ENCODE results near the gene NUDT2.
A peak's percentile ranks its signal among the peaks of the same experiment; 100 is the strongest.

NUDT2 gene

DNA sequence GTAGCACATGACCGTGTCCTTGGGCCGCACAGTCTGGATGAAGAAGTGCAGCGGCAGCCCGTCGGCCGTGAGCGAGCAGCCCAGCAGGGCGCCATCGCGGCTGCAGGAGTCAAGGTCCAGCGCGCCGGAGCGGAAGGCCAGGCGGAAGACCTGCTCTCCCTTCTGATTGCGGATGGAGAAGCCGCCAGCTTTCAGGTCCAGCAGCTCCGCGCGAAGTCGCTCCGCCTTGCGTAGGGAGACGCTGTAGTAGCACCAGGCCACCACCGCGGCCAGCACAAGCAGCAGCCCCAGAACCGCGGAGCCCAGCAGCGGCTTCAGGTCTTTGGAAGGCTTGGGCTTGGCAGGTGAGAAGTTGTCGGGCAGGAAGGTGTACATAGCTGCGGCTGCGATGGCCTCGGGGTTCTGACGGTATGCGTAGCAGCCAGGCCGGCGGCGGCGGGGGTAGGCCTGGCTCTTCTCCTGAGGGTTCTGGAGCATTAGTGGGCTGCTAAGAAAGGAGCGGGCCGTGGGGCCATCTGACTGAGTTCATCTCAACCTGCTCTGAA, 43.2 kb downstream of the NUDT2 start:
- Histone ChIP-seq H3K4me2 (ENCODE audit: low read length) (no peak overlapping the region), H3K9me3 (replicated peaks; ENCODE audit: low read length) (no peaks in the 10 kb centered on the region), H3K4me1 (ENCODE audit: control insufficient read depth, insufficient read depth, low read length) (peaks cover 13% of the 10 kb centered on the region), H3K9ac (ENCODE audit: low read depth, low read length) (no peak overlapping the region), H3K27me3 (ENCODE audit: control insufficient read depth, insufficient read depth, low read length) (peaks cover 5% of the 10 kb centered on the region), H3K36me3 (ENCODE audit: insufficient read depth, low read length) (peaks cover 3% of the 10 kb centered on the region), H3K4me3 (ENCODE audit: low read length) (no peak overlapping the region)

DNA sequence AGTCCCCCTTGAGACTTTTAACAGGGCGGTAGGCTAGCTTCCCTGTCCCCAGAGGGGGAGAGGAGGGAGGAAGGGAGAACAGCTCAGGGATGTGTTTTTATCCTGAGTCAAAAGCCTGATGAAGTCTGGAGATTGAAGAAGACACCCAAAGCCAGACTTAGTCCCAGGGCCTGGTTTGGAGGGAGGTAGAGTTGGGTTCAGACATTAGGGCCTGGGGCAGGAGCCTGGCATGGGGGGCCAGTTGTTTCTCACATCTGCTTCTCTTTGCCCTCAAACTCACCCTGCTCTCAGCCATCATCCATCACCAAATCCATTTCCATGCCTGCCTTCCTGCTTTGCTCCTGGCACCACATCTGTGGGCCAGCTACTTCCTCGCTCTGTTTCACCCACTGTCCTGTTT, 44.4 kb downstream of the NUDT2 start:
- peaks cover 3% of the 10 kb centered on the region for H3K36me3 ChIP-seq (ENCODE audit: insufficient read depth, low read length)
- H3K4me2 ChIP-seq (ENCODE audit: low read length): no peak overlapping the region
- no peak overlapping the region for H3K4me3 ChIP-seq (ENCODE audit: low read length)
- peaks cover 13% of the 10 kb centered on the region for H3K4me1 ChIP-seq (ENCODE audit: control insufficient read depth, insufficient read depth, low read length)
- H3K9ac ChIP-seq (ENCODE audit: low read depth, low read length): no peak overlapping the region
- H3K9me3 ChIP-seq (replicated peaks; ENCODE audit: low read length): no peaks in the 10 kb centered on the region
- H3K27me3 ChIP-seq (ENCODE audit: control insufficient read depth, insufficient read depth, low read length): peaks cover 5% of the 10 kb centered on the region

DNA sequence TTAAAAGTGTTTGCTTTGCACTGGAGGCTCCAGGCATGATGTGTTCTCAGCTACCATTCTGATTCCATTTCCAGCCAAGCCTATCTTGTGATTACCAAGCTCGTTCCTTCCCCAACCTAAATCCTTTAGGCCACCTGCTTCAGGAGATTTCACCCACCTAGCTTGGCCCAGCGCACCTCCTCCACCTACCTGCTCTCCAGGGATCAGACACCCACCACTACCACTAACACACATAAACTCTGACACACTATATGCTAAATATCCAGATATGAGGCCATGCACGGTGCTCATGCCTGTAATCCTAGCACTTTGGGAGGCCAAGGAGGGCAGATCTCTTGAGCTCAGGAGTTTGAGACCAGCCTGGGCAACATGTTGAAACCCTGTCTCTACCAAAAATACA, 45.0 kb downstream of the NUDT2 start:
- H3K4me2 ChIP-seq (ENCODE audit: low read length): no peak overlapping the region
- no peak overlapping the region for H3K9ac ChIP-seq (ENCODE audit: low read depth, low read length)
- H3K36me3 ChIP-seq (ENCODE audit: insufficient read depth, low read length): peaks cover 3% of the 10 kb centered on the region
- no peak overlapping the region for H3K4me3 ChIP-seq (ENCODE audit: low read length)
- H3K9me3 ChIP-seq (replicated peaks; ENCODE audit: low read length): no peaks in the 10 kb centered on the region
- H3K27me3 ChIP-seq (ENCODE audit: control insufficient read depth, insufficient read depth, low read length): peaks cover 5% of the 10 kb centered on the region
- H3K4me1 ChIP-seq (ENCODE audit: control insufficient read depth, insufficient read depth, low read length): peaks cover 13% of the 10 kb centered on the region

DNA sequence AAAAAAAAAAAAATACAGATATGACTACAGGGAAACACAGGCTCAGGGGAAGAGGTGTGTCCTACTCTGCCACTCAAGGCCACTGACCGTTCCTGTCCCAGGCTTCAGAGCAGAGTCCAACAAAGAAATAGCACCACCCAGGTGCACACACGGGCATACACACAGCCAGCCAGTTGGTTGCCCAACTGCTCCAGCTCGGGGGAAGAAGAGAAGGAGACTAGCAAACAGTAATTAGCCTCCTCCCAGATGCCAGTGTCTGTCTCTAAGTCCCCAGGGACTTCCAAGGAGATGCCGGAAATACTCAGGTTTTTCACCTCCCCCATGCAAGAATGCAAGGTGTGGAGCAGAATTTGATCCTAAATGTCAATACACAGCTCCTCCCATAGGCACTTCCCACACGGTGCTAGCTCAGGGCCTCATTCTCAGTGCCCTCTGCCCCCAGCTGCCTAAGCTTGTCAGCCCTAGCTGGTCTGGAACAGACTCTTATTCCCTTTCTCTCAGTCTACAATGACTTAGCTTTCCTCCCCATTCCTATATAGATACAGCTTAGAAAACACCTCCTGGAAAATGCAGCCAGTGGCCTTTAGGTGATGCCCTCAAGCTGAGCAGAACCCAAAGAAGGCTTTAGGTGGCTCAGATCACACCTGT, 45.7 kb downstream of the NUDT2 start:
- Histone ChIP-seq H3K27me3 (ENCODE audit: control insufficient read depth, insufficient read depth, low read length) (peaks cover 5% of the 10 kb centered on the region), H3K9ac (ENCODE audit: low read depth, low read length) (no peak overlapping the region), H3K4me2 (ENCODE audit: low read length) (no peak overlapping the region), H3K36me3 (ENCODE audit: insufficient read depth, low read length) (peaks cover 3% of the 10 kb centered on the region), H3K4me3 (ENCODE audit: low read length) (no peak overlapping the region), H3K4me1 (ENCODE audit: control insufficient read depth, insufficient read depth, low read length) (peaks cover 17% of the 10 kb centered on the region), H3K9me3 (replicated peaks; ENCODE audit: low read length) (no peaks in the 10 kb centered on the region)

DNA sequence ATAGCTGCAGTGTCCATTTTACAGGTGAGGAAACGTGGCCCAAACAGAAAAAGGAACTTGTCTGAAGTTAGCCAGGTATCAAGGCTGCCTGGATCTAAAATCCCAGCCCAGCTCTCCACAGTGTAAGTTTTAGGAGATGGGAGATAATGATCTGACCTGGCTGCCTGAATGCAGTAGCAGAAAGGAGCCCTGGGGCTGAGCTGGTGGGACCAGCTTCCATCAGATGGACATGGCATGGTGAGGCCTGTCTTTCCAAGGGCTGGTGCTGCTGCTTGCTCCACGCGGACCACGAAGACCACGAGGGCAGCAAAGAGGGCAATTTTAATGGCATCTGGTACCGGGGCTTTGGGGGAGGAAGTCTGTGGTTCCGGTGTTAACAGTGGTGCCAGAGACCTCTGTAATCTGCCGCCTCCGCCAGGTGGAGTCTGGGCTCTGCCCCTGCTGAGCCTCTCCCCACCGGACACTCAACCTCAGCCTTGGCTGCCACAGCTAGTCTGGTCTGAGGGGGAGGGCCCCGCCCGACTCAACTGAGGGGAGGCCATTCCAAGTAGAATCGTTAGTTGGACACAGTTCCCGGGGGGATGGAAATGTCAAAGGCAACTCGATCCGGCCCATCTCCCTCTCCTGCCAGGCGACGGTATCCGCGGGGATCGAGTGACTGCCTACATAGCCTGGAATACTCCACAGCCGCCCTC, 46.7 kb downstream of the NUDT2 start:
- peak overlapping the region; percentile 74 for H3K9ac ChIP-seq (ENCODE audit: low read depth, low read length)
- H3K4me3 ChIP-seq (ENCODE audit: low read length): peak overlapping the region; percentile 78
- peaks cover 25% of the 10 kb centered on the region for H3K4me1 ChIP-seq (ENCODE audit: control insufficient read depth, insufficient read depth, low read length)
- H3K36me3 ChIP-seq (ENCODE audit: insufficient read depth, low read length): peaks cover 3% of the 10 kb centered on the region
- H3K27me3 ChIP-seq (ENCODE audit: control insufficient read depth, insufficient read depth, low read length): peaks cover 5% of the 10 kb centered on the region
- no peaks in the 10 kb centered on the region for H3K9me3 ChIP-seq (replicated peaks; ENCODE audit: low read length)
- H3K4me2 ChIP-seq (ENCODE audit: low read length): peak overlapping the region; percentile 98

DNA sequence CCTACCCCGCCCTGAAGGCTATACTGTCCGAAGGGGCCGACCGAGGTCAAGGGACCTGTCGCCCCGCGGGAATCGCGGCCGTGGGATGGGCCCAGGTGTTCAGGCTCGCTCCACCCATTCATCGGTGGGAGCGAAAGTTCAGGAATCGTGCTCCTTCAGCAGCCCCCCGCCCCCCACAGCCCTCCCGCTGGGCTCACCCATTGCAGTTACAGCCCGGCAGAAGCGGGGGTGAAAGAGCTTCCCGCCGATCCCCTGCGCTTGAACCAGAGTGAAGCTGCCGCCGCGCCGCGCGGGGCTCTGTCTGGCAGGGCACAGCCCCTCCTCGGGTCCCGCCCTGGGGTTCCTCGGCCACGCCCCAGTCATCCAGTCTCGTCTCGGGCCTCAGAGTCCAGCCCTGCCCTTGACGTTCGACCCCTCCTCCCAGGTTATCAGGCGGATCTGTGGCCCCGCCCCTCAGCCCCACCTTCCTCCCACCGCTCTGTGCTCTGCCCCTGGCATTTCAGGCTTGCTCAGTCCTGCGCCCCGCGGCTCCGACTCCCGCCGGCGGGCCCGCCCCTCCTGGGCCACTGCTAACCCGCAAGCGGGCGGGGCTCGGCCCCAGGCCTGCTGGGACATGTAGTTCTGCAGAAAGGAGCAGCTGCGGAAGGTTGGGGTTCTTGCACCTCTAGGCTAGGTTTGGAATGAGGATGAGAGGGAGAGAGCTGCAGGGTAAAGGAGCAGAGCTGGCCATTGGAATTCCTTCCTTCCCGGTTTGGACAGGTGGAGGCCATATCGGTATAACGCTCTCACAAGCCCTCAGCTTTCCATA, 47.4 kb downstream of the NUDT2 start, which contains the start of gene MYORG:
Gene MYORG, minus strand, starts transcription at position 303 of the 808 bp plus-strand sequence. CDS start 3,955 bp downstream, outside the sequence.
- Histone ChIP-seq H3K9me3 (replicated peaks; ENCODE audit: low read length) (no peaks in the 10 kb centered on the region), H3K4me3 (ENCODE audit: low read length) (peak within 1 kb of the TSS; percentile 78), H3K27me3 (ENCODE audit: control insufficient read depth, insufficient read depth, low read length) (no peaks in the 10 kb centered on the region), H3K9ac (ENCODE audit: low read depth, low read length) (peak within 1 kb of the TSS; percentile 74), H3K4me2 (ENCODE audit: low read length) (peak within 1 kb of the TSS; percentile 98), H3K4me1 (ENCODE audit: control insufficient read depth, insufficient read depth, low read length) (peaks cover 27% of the 10 kb centered on the region), H3K36me3 (ENCODE audit: insufficient read depth, low read length) (peaks cover under 1% of the 10 kb centered on the region)

DNA sequence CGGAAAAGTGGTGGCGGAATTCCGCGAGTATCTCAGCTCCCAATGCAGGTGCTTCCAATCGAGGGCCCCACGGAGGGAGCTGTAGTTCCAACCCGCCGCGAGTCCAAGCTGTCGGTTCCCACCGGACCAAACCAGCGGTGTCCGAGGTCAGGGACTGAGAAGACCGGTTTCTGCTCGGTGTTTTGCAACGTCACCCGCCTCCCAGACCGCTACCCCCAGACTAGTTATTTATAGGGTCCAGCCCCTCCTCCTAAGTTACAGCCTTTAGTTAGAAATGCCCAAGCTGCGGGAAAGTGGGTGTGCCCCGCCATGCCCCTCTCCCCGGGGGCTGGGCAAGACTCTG, 48.0 kb downstream of the NUDT2 start:
- Histone ChIP-seq H3K27me3 (ENCODE audit: control insufficient read depth, insufficient read depth, low read length) (no peaks in the 10 kb centered on the region), H3K4me1 (ENCODE audit: control insufficient read depth, insufficient read depth, low read length) (peaks cover 27% of the 10 kb centered on the region), H3K4me3 (ENCODE audit: low read length) (peak overlapping the region; percentile 78), H3K9me3 (replicated peaks; ENCODE audit: low read length) (no peaks in the 10 kb centered on the region), H3K4me2 (ENCODE audit: low read length) (peak overlapping the region; percentile 98), H3K9ac (ENCODE audit: low read depth, low read length) (peak overlapping the region; percentile 74), H3K36me3 (ENCODE audit: insufficient read depth, low read length) (no peaks in the 10 kb centered on the region)

DNA sequence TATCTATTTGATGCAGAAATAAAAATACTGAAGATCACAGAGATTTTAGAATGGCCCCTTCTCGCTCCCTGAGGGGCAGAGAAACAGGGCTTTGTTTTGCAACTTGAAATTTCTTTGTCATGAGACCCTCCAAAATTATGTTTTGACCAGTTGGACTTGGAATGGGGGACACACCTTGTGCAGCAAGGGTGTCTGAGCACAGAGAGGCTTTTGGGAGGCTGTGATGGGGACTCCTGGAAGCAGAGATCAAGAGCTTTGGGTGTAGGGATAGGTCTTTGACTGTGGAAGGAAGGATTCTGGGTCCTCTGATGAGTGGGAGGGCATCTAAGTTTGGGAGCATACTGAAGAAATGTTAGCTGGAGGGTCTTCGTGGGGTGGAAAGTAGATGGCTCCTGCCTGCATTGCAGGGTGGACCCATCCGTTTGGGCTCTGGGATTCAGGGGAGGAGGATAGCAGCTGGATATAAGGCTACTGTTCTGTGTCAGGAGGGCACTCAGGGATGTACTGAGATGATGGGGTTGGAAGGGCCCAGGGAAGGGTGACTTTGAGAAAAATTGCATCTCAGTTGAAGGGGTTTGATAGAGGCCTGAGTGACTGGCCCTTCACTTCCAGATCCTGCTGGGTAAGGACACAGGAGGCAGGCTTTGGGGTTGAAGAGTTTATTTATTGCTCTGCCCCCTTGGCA, 49.1 kb downstream of the NUDT2 start:
- Histone ChIP-seq H3K9ac (ENCODE audit: low read depth, low read length) (no peak overlapping the region), H3K9me3 (replicated peaks; ENCODE audit: low read length) (no peaks in the 10 kb centered on the region), H3K36me3 (ENCODE audit: insufficient read depth, low read length) (no peaks in the 10 kb centered on the region), H3K4me2 (ENCODE audit: low read length) (no peak overlapping the region), H3K4me3 (ENCODE audit: low read length) (no peak overlapping the region), H3K27me3 (ENCODE audit: control insufficient read depth, insufficient read depth, low read length) (no peaks in the 10 kb centered on the region), H3K4me1 (ENCODE audit: control insufficient read depth, insufficient read depth, low read length) (peaks cover 27% of the 10 kb centered on the region)

DNA sequence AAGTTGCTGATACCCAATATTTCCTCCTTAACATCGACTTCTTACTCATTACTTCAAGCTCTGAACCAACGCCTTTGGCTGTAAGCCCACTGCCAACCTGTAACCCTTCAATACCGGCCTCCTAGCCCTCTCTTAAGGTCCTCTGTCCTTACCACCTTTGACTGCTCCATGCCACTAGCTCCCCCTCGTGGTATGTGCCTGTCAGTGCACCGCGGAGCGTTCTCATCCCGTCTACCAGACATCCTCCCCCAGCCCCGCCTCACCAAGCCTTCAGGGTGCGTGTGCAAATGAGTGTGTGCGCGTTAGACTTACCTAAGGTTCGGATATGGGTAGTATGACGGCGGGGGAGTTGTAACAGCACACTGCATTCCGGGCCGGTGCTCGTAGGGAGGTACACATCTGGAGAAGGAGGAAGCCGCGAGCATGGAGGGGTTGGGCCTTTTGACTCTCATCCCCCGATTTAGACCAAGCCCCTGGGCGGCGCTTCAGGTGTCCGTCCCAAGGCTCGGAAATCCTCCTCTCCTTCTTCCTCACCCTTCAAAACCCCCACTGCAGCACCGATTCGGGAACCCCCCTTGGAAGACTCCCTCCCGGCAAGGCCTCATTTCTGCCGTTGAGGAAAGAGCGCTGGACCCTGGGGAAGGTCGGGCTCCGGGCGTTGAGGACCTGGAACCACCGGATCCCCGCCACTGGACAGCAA, 50.1 kb downstream of the NUDT2 start:
- Histone ChIP-seq H3K9ac (ENCODE audit: low read depth, low read length) (no peak overlapping the region), H3K27me3 (ENCODE audit: control insufficient read depth, insufficient read depth, low read length) (no peaks in the 10 kb centered on the region), H3K36me3 (ENCODE audit: insufficient read depth, low read length) (no peaks in the 10 kb centered on the region), H3K4me2 (ENCODE audit: low read length) (peak overlapping the region; percentile 56), H3K4me3 (ENCODE audit: low read length) (no peak overlapping the region), H3K4me1 (ENCODE audit: control insufficient read depth, insufficient read depth, low read length) (peaks cover 27% of the 10 kb centered on the region), H3K9me3 (replicated peaks; ENCODE audit: low read length) (no peaks in the 10 kb centered on the region)

DNA sequence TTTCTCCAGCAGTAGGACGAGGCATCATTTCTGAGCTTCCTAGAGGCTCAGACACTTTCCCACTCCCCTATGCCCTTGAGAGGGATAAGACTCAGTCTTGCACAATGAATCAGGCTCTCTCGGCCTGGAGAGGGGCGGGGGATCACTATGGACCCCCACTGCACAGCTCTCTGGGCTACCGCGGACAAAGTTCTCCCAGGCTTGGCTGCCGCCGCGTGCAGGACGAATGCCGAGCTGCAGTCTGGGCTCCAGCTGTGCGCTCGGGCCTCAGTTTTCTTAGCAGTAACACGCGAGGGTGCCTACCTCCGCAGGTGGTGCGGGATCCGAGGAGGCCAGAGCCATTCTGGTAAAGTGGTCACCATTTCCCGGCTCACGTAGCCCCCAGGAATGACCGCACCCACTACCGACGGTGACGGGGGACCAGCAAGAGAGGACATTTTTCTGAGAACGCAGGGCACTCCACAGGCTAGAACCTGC, 50.7 kb downstream of the NUDT2 start:
- H3K4me1 ChIP-seq (ENCODE audit: control insufficient read depth, insufficient read depth, low read length): peaks cover 27% of the 10 kb centered on the region
- no peak overlapping the region for H3K9ac ChIP-seq (ENCODE audit: low read depth, low read length)
- no peaks in the 10 kb centered on the region for H3K9me3 ChIP-seq (replicated peaks; ENCODE audit: low read length)

More for the DNA sequence above, 50.7 kb downstream of the NUDT2 start:
- Histone ChIP-seq H3K4me2 (ENCODE audit: low read length) (peak overlapping the region; percentile 96), H3K4me3 (ENCODE audit: low read length) (peak overlapping the region; percentile 69), H3K36me3 (ENCODE audit: insufficient read depth, low read length) (no peaks in the 10 kb centered on the region), H3K27me3 (ENCODE audit: control insufficient read depth, insufficient read depth, low read length) (no peaks in the 10 kb centered on the region)

Measured in skeletal muscle satellite cell (primary cell).